CD14-positive monocyte (primary cell): ENCODE results near the gene ANTXRL. TPM values are rescaled to one million over a fixed set of nuclear protein-coding genes. Genes with fewer than 3 reads are reported as not detected.

Experiments used
- DNase-seq, 3 donors: peaks; one replicate each; pipeline ENCODE4 v3.0.0-alpha.2; 2011 to 2022
- H2AFZ ChIP-seq: 2 replicates; pipeline ENCODE4 v1.6.0; 2012; ENCODE audit warnings: mild to moderate bottlenecking, low read depth, low read length, inconsistent platforms; ENCODE audit not compliant: insufficient read depth, poor library complexity, severe bottlenecking
- H3K27ac ChIP-seq, 2 donors: 1 replicate in 1 of 2; 2 replicates in 1 of 2; pipeline ENCODE4 v1.5.1; 2012 to 2013; ENCODE audit warnings: low read length in 2 of 2, control low read depth in 1 of 2, inconsistent platforms in 1 of 2, low read depth in 1 of 2, mild to moderate bottlenecking in 1 of 2
- H3K27me3 ChIP-seq, 2 donors: one replicate each; pipeline versions ENCODE4 v1.6.0 to v1.6.1; 2011 to 2013; ENCODE audit warnings: low read length in 2 of 2; ENCODE audit not compliant: control insufficient read depth in 2 of 2, insufficient read depth in 2 of 2
- H3K36me3 ChIP-seq, 2 donors: replicated peaks in 1 of 2; 1 replicate in 1 of 2; 2 replicates in 1 of 2; pipeline versions ENCODE4 v1.5.1 to v1.6.1; 2012 to 2013; ENCODE audit warnings: low read length in 2 of 2, control low read depth in 1 of 2, inconsistent platforms in 1 of 2, mild to moderate bottlenecking in 1 of 2; ENCODE audit not compliant: insufficient read depth in 2 of 2, control insufficient read depth in 1 of 2
- H3K4me1 ChIP-seq, 2 donors: 1 replicate in 1 of 2; 2 replicates in 1 of 2; pipeline versions ENCODE4 v1.5.1 to v1.6.1; 2012 to 2013; ENCODE audit warnings: low read length in 2 of 2, control low read depth in 1 of 2, inconsistent platforms in 1 of 2, mild to moderate bottlenecking in 1 of 2, moderate library complexity in 1 of 2; ENCODE audit not compliant: insufficient read depth in 2 of 2, control insufficient read depth in 1 of 2
- H3K4me2 ChIP-seq: replicated peaks from 2 replicates; pipeline ENCODE3; 2012; ENCODE audit warnings: low read length, moderate library complexity, mild to moderate bottlenecking; ENCODE audit not compliant: poor library complexity, severe bottlenecking; ENCODE audit errors: extremely low read depth
- H3K4me3 ChIP-seq, 3 experiments: fragments of 200-600 bp in 1 of 3; sonication (generic) in 1 of 3; replicated peaks in 1 of 3; 1 replicate in 2 of 3; 2 replicates in 1 of 3; pipeline ENCODE4 v1.5.1; 2011 to 2013; ENCODE audit warnings: low read length in 3 of 3, mild to moderate bottlenecking in 3 of 3, control low read depth in 2 of 3, low read depth in 2 of 3, inconsistent platforms in 1 of 3, moderate library complexity in 1 of 3
- H3K79me2 ChIP-seq: 2 replicates; pipeline ENCODE4 v1.6.0; 2012; ENCODE audit warnings: mild to moderate bottlenecking, control low read depth, inconsistent platforms, low read length, moderate library complexity; ENCODE audit not compliant: insufficient read depth
- H3K9ac ChIP-seq: 2 replicates; pipeline ENCODE4 v1.6.0; 2017; ENCODE audit warnings: low read length, mild to moderate bottlenecking; ENCODE audit not compliant: insufficient read depth, poor library complexity, severe bottlenecking
- H3K9me3 ChIP-seq, 2 donors: replicated peaks in 1 of 2; 1 replicate in 1 of 2; 2 replicates in 1 of 2; pipeline versions ENCODE4 v1.5.1 to v1.6.1; 2012 to 2013; ENCODE audit warnings: low read length in 2 of 2, control low read depth in 1 of 2; ENCODE audit not compliant: control insufficient read depth in 1 of 2, insufficient read depth in 1 of 2
- H4K20me1 ChIP-seq: 2 replicates; pipeline ENCODE4 v1.6.0; 2012; ENCODE audit warnings: mild to moderate bottlenecking, low read length, control low read depth, moderate library complexity; ENCODE audit not compliant: insufficient read depth
- H3K27ac Mint-ChIP-seq, 7 donors: one replicate each; pipeline ENCODE4 v1.8.0; 2020; ENCODE audit warnings: mild to moderate bottlenecking in 7 of 7, mixed read lengths in 7 of 7, moderate library complexity in 6 of 7, inconsistent platforms in 2 of 7
- H3K27me3 Mint-ChIP-seq, 3 donors: one replicate each; pipeline ENCODE4 v1.8.0; 2021 to 2022; ENCODE audit warnings: low read depth in 3 of 3, mild to moderate bottlenecking in 3 of 3, mixed read lengths in 3 of 3, moderate library complexity in 3 of 3, inconsistent platforms in 1 of 3
- H3K36me3 Mint-ChIP-seq, 2 donors: one replicate each; pipeline ENCODE4 v1.8.0; 2020; ENCODE audit warnings: mixed read lengths in 2 of 2, inconsistent platforms in 1 of 2, mild to moderate bottlenecking in 1 of 2
- H3K4me1 Mint-ChIP-seq: one replicate; pipeline ENCODE4 v1.8.0; 2020; ENCODE audit warnings: mild to moderate bottlenecking, mixed read lengths
- H3K4me3 Mint-ChIP-seq, 2 donors: one replicate each; pipeline ENCODE4 v1.8.0; 2020; ENCODE audit warnings: mild to moderate bottlenecking in 2 of 2, mixed read lengths in 2 of 2, moderate library complexity in 1 of 2
- H3K9me3 Mint-ChIP-seq, 7 donors: one replicate each; pipeline ENCODE4 v1.8.0; 2020 to 2022; ENCODE audit warnings: mixed read lengths in 7 of 7, mild to moderate bottlenecking in 6 of 7, moderate library complexity in 6 of 7, inconsistent platforms in 2 of 7
- CTCF ChIP-seq: fragments of 200-600 bp; IDR thresholded peaks from one replicate; pipeline ENCODE4 v1.8.0; 2022; ENCODE audit warnings: antibody characterized with exemption, mild to moderate bottlenecking
- WGBS: methylation state at CpG from one replicate; pipeline ENCODE4 v1.1.5; 2013; ENCODE audit warnings: missing lambda C conversion rate; ENCODE audit not compliant: insufficient coverage; 5-methylcytosine and 5-hydroxymethylcytosine counted together
- intact Hi-C, 2 donors: fragments of 100-400 bp; cut with micrococcal nuclease; formaldehyde crosslinking; loops; one replicate each; pipeline versions ENCODE4 v1.15.0 to v1.15.1; 2023
- polyA plus RNA-seq, 3 donors: library from polyadenylated mRNA; depleted of rRNA in 1 of 3; unstranded in 2 of 3; stranded (reverse) in 1 of 3; fragments of 300-500 nt in 2 of 3; fragments of >200 nt in 1 of 3; fragmentation: Illumina TruSeq in 2 of 3; gene quantifications; 1 replicate in 2 of 3; 2 replicates in 1 of 3; pipeline ENCODE4 v1.2.3, GENCODE V29; 2012 to 2021

ANTXRL gene
- polyA plus RNA-seq, 3 donors = not detected

GRCh38 chr10:46326971-46327370, 40.2 kb downstream of the ANTXRL start:
- no peaks in the 10 kb centered on the region for H3K79me2 ChIP-seq
- no peak overlapping the region for H2AFZ ChIP-seq
- H3K4me2 ChIP-seq = no peak overlapping the region
- H3K9me3 Mint-ChIP-seq = peaks cover 0 to 2% (median 0%) of the 10 kb centered on the region in 7 donors
- H3K27ac ChIP-seq = no peak overlapping the region
- intact Hi-C loops = no loop called here
- no peak overlapping the region for H3K9ac ChIP-seq
- peaks cover 2% of the 10 kb centered on the region for H3K4me1 Mint-ChIP-seq
- H4K20me1 ChIP-seq = no peaks in the 10 kb centered on the region
- H3K27me3 Mint-ChIP-seq = peaks cover 4 to 5% (median 5%) of the 10 kb centered on the region in 3 donors
- H3K4me3 Mint-ChIP-seq = no peak overlapping the region
- WGBS = 95% methylated on average over 4 of the region's 4 CpGs
- no peaks in the 10 kb centered on the region for H3K27me3 ChIP-seq
- no peak overlapping the region for H3K4me3 ChIP-seq
- DNase-seq = no peak
- H3K27ac Mint-ChIP-seq = peak overlapping the region in 1 of 7 donors; percentile 52
- no peak for TF ChIP-seq CTCF
- no peaks in the 10 kb centered on the region for H3K9me3 ChIP-seq
- no peaks in the 10 kb centered on the region for H3K36me3 Mint-ChIP-seq
- H3K4me1 ChIP-seq = no peaks in the 10 kb centered on the region
- no peaks in the 10 kb centered on the region for H3K36me3 ChIP-seq

GRCh38 chr10:46327685-46328084, 40.9 kb downstream of the ANTXRL start:
- DNase-seq = no peak
- H3K9me3 Mint-ChIP-seq = peaks cover 0 to 2% (median 0%) of the 10 kb centered on the region in 7 donors
- H3K27ac Mint-ChIP-seq = no peak overlapping the region
- no peak overlapping the region for H3K4me3 Mint-ChIP-seq
- no peak overlapping the region for H3K27ac ChIP-seq
- no peak for TF ChIP-seq CTCF
- no peak overlapping the region for H3K9ac ChIP-seq
- no peaks in the 10 kb centered on the region for H4K20me1 ChIP-seq
- no peaks in the 10 kb centered on the region for H3K9me3 ChIP-seq
- 93% methylated on average over 5 of the region's 5 CpGs for WGBS
- H3K36me3 Mint-ChIP-seq = no peaks in the 10 kb centered on the region
- no peak overlapping the region for H2AFZ ChIP-seq
- peaks cover 4 to 5% (median 5%) of the 10 kb centered on the region in 3 donors for H3K27me3 Mint-ChIP-seq
- intact Hi-C loops = no loop called here
- no peaks in the 10 kb centered on the region for H3K4me1 ChIP-seq
- no peak overlapping the region for H3K4me2 ChIP-seq
- H3K4me3 ChIP-seq = no peak overlapping the region
- H3K36me3 ChIP-seq = no peaks in the 10 kb centered on the region
- no peaks in the 10 kb centered on the region for H3K27me3 ChIP-seq
- peaks cover 2% of the 10 kb centered on the region for H3K4me1 Mint-ChIP-seq
- H3K79me2 ChIP-seq = no peaks in the 10 kb centered on the region
